ENCODE measurements around the gene POC1A.
"Not testable (repeated sequence)": the region's sequence is repeated elsewhere in the genome, so short reads cannot be mapped to it uniquely, and the experiment has no call there.

POC1A gene

DNA sequence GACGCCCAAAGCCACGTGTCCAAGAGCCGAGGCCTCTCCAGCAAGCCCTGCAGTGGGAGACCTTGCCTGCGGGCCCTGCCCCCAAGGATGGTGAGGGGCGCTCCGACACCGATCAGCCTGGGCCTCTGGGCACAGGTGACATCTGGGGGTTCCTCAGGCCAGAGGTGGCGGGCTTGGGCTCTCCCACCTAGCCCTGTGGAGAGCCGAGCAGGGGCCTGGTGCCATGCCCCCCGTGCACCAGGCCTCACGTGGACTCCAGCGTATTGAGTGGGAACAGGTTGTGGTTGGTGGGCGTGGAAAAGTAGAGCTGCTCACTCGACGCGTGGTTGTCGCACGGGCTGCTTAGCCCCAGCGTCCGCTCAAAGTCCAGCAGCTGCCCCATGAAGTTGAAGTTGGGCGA, 103.7 kb downstream of the POC1A start:
- DNase-seq (ENCODE audit: extremely low spot score), result no peak
- TF ChIP-seq ARNT (IDR thresholded peaks at IDR 0.05) (no peak), L3MBTL2 (conservative IDR thresholded peaks at IDR 0.05) (no peak), SUZ12 (IDR thresholded peaks at IDR 0.05) (no peak), FOXM1 (IDR thresholded peaks at IDR 0.05; ENCODE audit: borderline replicate concordance) (no peak), FOXA1 (IDR thresholded peaks at IDR 0.05) (no peak), SP1 (IDR thresholded peaks at IDR 0.05) (no peak), ZNF384 (IDR thresholded peaks at IDR 0.05) (no peak), FOXK2 (IDR thresholded peaks at IDR 0.05) (no peak), TARDBP (IDR thresholded peaks at IDR 0.05) (no peak)
- ChIA-PET POLR2A (no interaction called here), CTCF (no interaction called here)

DNA sequence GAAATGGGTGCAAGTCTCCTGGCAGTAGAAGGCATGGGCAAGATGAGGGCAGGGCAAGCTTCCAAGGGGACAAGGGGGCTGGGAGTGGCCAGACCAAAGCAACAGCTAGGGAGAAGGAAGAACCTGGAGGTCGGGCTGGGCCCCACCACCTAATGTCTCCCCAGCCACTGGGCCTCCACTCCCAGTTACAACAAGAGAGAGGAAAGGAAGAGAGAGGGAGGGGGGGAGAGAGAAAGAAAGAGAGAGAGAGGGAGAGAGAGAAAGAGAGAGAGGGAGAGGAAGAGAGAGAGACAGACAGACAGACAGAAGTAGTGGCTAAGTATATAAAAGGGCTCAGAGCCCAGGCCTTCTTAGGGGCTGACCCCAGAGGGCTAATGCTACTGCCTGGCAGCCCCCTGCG, 104.7 kb downstream of the POC1A start:
- DNase-seq (ENCODE audit: extremely low spot score), result no peak
- ChIA-PET POLR2A (no interaction called here), CTCF (no interaction called here)
- TF ChIP-seq NFRKB (IDR thresholded peaks at IDR 0.05) (no peak), ARNT (IDR thresholded peaks at IDR 0.05) (no peak)

DNA sequence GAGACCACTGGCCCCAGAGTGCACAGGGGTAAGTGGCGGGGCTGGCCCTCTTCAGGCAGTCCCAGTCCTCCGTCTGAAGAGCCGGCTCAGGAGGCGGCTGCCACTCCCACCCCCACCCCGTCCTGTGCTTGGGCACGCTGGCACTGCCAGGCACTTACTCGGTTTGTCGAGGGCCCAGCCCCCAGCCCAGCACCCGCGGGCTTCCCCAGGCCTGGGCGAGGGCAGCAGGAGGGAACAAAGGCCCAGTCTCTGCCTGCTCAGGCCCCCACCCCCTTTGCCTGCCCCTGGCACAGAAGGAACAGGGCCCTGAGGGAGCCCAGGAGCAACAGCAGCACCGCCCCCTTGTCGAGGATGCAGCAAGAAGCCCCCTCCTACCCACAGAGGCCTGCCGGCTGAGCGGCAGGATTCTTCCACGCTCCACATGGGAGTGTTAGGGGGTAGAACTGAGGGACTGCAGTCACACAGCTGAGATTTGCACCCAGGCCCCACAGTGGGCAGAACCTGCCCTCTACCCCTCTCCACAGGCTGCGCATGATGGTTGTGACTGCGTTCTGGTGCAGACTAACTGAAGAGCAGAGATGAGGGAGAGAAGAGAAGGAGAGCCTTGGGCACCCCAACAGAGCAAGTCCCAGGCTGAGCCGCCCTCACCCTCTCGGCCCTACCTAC, 106.8 kb downstream of the POC1A start:
- no peak for DNase-seq (ENCODE audit: extremely low spot score)
- ChIA-PET CTCF (no interaction called here), POLR2A (interaction anchor here (1.1 kb wide), 1 partner anchor 9 kb away, joined by 5 read pairs; the partner anchor contains the start of gene DUSP7)
- TF ChIP-seq CTBP1 (IDR thresholded peaks at IDR 0.05; ENCODE audit: borderline replicate concordance), result no peak
- no peak for TF ChIP-seq BHLHE40 (IDR thresholded peaks at IDR 0.05; ENCODE audit: borderline replicate concordance)
- TF ChIP-seq HDGF (IDR thresholded peaks at IDR 0.05; ENCODE audit: borderline replicate concordance), result no peak
- TF ChIP-seq ELF4 (IDR thresholded peaks at IDR 0.05), result no peak
- TF ChIP-seq ZNF384 (IDR thresholded peaks at IDR 0.05), result no peak
- no peak for TF ChIP-seq L3MBTL2 (conservative IDR thresholded peaks at IDR 0.05)
- no peak for TF ChIP-seq SP1 (IDR thresholded peaks at IDR 0.05)
- TF ChIP-seq FOXA1 (IDR thresholded peaks at IDR 0.05), result no peak
- TF ChIP-seq LEF1 (IDR thresholded peaks at IDR 0.05; ENCODE audit: borderline replicate concordance), result no peak
- no peak for TF ChIP-seq TARDBP (IDR thresholded peaks at IDR 0.05)
- no peak for TF ChIP-seq FOXK2 (IDR thresholded peaks at IDR 0.05)

DNA sequence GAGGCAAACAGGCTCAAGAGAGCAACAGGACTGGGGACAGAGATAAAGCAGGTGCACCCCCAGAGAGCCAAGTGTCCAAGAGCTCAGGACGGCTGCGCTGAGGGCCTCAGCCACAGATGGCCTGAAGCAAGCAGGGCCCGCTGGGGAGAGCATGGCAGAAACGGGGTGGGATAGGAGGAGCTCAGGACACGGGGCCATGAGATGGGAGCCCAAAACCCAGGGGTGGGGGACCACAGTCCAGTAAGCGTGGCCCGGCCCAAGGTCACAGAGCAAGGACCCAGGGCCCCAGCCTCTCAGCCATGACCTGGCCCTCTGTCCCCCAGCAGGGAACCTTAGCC, 107.4 kb downstream of the POC1A start:
- no peak for DNase-seq (ENCODE audit: extremely low spot score)
- ChIA-PET CTCF (interaction anchor here (0.7 kb wide), 1 partner anchor 43 kb away, joined by 3 read pairs; no protein-coding TSS in a partner anchor), POLR2A (interaction anchor here (1.1 kb wide), 1 partner anchor 9 kb away, joined by 5 read pairs; the partner anchor contains the start of gene DUSP7)
- TF ChIP-seq, protein P1, sequence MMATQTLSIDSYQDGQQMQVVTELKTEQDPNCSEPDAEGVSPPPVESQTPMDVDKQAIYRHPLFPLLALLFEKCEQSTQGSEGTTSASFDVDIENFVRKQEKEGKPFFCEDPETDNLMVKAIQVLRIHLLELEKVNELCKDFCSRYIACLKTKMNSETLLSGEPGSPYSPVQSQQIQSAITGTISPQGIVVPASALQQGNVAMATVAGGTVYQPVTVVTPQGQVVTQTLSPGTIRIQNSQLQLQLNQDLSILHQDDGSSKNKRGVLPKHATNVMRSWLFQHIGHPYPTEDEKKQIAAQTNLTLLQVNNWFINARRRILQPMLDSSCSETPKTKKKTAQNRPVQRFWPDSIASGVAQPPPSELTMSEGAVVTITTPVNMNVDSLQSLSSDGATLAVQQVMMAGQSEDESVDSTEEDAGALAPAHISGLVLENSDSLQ (IDR thresholded peaks at IDR 0.05), result no peak
- no peak for TF ChIP-seq ZNF384 (IDR thresholded peaks at IDR 0.05)
- TF ChIP-seq LEF1 (IDR thresholded peaks at IDR 0.05; ENCODE audit: borderline replicate concordance), result no peak

DNA sequence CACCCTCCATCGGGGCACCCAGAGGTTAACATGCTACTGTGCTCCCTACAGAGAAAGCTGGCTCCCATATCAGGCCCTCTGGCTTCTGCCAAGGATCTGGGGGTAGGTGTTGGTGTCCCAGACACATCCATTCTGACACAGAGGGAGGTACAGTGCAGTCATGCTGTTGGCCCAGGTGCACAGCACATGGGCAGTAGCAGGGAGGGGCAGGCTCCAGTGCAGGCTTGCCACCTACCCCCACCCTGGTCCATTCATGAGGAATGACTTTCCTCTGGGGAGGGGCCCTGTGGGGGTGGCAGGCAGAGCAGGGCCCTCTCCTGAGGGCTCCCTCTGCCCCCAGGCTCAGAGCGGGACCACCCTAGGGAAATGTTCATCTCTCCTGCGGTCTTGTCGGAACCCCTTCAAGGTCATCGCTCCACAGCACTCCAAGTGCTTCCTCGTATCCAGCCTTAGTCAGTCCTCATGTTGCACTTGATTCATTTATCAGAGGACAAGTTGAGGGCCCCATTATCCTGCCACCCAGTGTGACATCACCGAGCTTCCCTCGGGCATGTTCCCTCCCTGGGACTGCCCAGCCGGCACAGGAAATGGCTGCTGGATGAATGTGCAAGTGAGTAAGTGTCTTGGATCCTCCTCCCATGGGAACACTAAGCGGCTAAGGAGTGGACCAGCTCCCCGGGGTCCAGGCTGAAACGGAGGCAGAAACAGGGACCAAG, 107.9 kb downstream of the POC1A start:
- TF ChIP-seq LEF1 (IDR thresholded peaks at IDR 0.05; ENCODE audit: borderline replicate concordance) (no peak), TARDBP (IDR thresholded peaks at IDR 0.05) (no peak), SUZ12 (IDR thresholded peaks at IDR 0.05) (no peak), ZNF384 (IDR thresholded peaks at IDR 0.05) (no peak), ARNT (IDR thresholded peaks at IDR 0.05) (no peak), L3MBTL2 (conservative IDR thresholded peaks at IDR 0.05) (no peak), NFRKB (IDR thresholded peaks at IDR 0.05) (no peak), SP1 (IDR thresholded peaks at IDR 0.05) (no peak)
- ChIA-PET CTCF (interaction anchor here (0.7 kb wide), 1 partner anchor 42 kb away, joined by 3 read pairs; no protein-coding TSS in a partner anchor), POLR2A (interaction anchor here (0.9 to 1.1 kb wide), 2 partner anchors 8 to 10 kb away, joined by 3 to 5 read pairs; partner anchors contain the start of gene DUSP7)
- no peak for DNase-seq (ENCODE audit: extremely low spot score)

DNA sequence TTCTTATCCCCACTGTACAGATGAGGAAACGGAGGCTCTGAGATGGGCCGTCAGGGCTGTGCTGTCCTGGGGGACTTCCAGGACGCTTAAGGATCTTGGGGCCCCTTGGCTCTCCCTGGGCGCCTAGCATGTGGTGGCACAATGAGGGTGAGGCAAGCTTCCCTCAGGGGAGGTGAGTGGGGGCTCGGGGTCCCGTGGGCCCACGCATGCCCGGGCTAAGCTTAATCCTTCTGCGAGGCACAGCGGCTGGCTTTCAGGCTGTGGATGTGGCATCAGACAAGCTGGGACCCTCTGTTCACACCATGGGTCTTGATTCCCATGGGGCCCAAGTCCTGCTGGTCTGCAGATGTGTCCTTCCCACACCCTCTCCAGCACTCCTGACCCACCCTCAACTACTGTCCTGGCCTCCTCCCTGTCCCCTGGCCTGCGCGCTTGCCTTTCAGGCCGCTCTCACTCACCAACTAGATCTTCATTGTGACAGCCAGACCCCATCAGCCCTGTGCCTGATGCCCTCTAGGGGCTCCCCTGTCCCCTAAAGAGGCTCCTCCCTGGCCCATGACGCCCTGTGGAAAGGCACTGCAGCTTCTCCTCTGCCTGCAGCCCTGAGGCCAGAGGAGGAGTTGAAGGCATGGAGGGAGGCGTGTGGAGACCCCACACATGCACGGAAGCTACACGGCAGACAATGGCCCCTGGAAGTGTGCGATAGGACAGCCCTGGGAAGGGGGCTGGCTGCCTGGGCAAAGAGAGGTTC, 109.2 kb downstream of the POC1A start:
- no peak for DNase-seq (ENCODE audit: extremely low spot score)
- no peak for TF ChIP-seq TARDBP (IDR thresholded peaks at IDR 0.05)
- no peak for TF ChIP-seq SP1 (IDR thresholded peaks at IDR 0.05)
- TF ChIP-seq, protein P1 (IDR thresholded peaks at IDR 0.05), result no peak
- no peak for TF ChIP-seq FOXA1 (IDR thresholded peaks at IDR 0.05)
- TF ChIP-seq HDGF (IDR thresholded peaks at IDR 0.05; ENCODE audit: borderline replicate concordance), result no peak
- TF ChIP-seq CTBP1 (IDR thresholded peaks at IDR 0.05; ENCODE audit: borderline replicate concordance), result no peak
- no peak for TF ChIP-seq NFRKB (IDR thresholded peaks at IDR 0.05)
- no peak for TF ChIP-seq FOXM1 (IDR thresholded peaks at IDR 0.05; ENCODE audit: borderline replicate concordance)
- ChIA-PET CTCF (no interaction called here), POLR2A (interaction anchor here (0.6 to 1.1 kb wide), 3 partner anchors 10 to 54 kb away, joined by 3 read pairs; no protein-coding TSS in a partner anchor)

- DNase-seq (ENCODE audit: extremely low spot score), result no peak
- ChIA-PET POLR2A (interaction anchor here (1.3 kb wide), 1 partner anchor 48 kb away, joined by 3 read pairs; the partner anchor contains the start of gene RPL29), CTCF (interaction anchor here (0.6 kb wide), 1 partner anchor 43 kb away, joined by 3 read pairs; no protein-coding TSS in a partner anchor)
- no peak for TF ChIP-seq TARDBP (IDR thresholded peaks at IDR 0.05)
- no peak for TF ChIP-seq L3MBTL2 (conservative IDR thresholded peaks at IDR 0.05)
- no peak for TF ChIP-seq ZNF384 (IDR thresholded peaks at IDR 0.05)
- TF ChIP-seq BHLHE40 (IDR thresholded peaks at IDR 0.05; ENCODE audit: borderline replicate concordance), result no peak
- TF ChIP-seq LEF1 (IDR thresholded peaks at IDR 0.05; ENCODE audit: borderline replicate concordance), result no peak
- no peak for TF ChIP-seq FOXK2 (IDR thresholded peaks at IDR 0.05)
- TF ChIP-seq CTBP1 (IDR thresholded peaks at IDR 0.05; ENCODE audit: borderline replicate concordance), result no peak
- no peak for TF ChIP-seq NFRKB (IDR thresholded peaks at IDR 0.05)
- TF ChIP-seq ELF4 (IDR thresholded peaks at IDR 0.05), result no peak
- TF ChIP-seq, protein P1 (IDR thresholded peaks at IDR 0.05), result no peak
- TF ChIP-seq FOXA1 (IDR thresholded peaks at IDR 0.05), result no peak
- no peak for TF ChIP-seq HDGF (IDR thresholded peaks at IDR 0.05; ENCODE audit: borderline replicate concordance)
Observed at GRCh38 chr3:52043750-52044149, 110.5 kb downstream of the POC1A start.

- POLR2A ChIA-PET, result interaction anchor here (1.3 kb wide), 1 partner anchor 47 kb away, joined by 3 read pairs; the partner anchor contains the start of gene RPL29
- DNase-seq (ENCODE audit: extremely low spot score); CTCF ChIA-PET: not testable (repeated sequence)
Observed at GRCh38 chr3:52043039-52043438, 111.2 kb downstream of the POC1A start.

Measured in HEK293T (cell line).